ENCODE measurements around the gene IMP3.
"Not testable (repeated sequence)": the region's sequence is repeated elsewhere in the genome, so short reads cannot be mapped to it uniquely, and the experiment has no call there.

IMP3 gene

DNA sequence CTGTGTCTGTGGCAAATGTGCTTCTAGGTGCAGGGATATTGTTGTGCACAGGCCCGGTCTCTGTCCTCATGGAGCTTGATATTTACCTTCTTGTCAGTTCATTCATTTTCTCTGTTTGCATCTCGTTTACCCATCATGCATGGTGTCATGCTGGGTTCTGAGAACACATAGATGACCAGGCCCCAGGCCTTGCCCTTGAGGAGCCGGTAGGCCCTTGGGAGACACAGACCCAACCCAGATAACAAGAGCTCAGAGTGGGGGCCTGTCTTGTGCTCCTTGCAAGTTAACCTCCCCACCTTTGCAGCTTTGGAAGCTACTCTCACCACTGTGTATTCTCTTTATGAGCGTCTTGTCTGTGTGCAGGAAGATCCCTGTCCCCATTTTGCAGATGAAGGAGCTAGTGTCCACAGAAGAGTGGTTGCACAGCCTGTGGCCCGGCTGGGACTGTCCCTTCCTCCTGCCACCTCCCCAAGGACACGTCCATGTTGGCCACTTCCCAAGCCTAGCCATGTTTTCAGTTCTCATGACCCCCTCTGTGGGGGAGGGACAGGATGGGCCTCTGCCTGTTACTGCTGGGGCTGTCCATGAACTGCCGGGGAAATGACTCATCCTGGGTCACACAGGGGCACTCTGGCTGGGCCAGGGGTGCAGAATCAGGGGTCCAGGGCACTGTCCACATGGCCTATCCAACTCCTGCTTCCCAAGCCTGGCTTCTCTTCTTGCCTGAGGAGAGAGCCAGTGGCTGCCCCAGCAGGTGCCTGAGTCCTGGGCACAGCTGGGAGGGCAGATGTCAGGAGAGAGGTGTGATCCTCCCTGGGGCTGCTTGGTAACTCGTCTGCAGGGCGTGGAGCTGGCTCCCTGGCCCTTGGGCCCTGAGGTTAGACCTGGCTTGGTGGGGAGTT, 11.1 kb upstream of the IMP3 start:
- ATAC-seq, result no peak

DNA sequence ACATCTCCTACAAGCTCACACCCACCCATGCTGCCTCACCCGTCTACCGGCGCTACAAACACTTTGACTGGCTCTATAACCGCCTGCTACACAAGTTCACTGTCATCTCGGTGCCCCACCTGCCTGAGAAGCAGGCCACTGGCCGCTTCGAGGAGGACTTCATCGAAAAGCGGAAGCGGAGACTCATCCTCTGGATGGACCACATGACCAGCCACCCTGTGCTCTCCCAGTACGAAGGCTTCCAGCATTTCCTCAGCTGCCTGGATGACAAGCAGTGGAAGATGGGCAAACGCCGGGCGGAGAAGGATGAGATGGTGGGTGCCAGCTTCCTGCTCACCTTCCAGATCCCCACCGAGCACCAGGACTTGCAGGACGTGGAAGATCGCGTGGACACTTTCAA, 9.8 kb upstream of the IMP3 start:
- no peak for ATAC-seq

DNA sequence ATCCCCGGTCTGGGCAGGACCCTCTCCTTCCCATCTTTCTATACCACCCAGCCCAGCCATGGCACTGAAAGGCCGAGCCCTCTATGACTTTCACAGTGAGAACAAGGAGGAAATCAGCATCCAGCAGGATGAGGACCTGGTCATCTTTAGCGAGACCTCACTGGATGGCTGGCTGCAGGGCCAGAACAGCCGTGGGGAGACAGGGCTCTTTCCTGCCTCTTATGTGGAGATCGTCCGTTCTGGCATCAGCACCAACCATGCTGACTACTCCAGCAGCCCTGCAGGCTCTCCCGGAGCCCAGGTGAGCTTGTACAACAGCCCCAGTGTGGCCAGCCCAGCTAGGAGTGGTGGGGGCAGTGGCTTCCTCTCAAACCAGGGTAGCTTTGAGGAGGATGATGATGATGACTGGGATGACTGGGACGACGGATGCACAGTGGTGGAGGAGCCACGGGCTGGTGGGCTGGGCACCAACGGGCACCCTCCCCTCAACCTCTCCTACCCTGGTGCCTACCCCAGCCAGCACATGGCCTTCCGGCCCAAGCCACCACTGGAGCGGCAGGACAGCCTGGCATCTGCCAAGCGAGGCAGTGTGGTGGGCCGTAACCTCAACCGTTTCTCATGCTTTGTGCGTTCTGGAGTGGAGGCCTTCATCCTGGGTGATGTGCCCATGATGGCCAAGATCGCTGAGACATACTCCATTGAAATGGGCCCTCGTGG, 9.2 kb upstream of the IMP3 start:
- no peak for ATAC-seq

DNA sequence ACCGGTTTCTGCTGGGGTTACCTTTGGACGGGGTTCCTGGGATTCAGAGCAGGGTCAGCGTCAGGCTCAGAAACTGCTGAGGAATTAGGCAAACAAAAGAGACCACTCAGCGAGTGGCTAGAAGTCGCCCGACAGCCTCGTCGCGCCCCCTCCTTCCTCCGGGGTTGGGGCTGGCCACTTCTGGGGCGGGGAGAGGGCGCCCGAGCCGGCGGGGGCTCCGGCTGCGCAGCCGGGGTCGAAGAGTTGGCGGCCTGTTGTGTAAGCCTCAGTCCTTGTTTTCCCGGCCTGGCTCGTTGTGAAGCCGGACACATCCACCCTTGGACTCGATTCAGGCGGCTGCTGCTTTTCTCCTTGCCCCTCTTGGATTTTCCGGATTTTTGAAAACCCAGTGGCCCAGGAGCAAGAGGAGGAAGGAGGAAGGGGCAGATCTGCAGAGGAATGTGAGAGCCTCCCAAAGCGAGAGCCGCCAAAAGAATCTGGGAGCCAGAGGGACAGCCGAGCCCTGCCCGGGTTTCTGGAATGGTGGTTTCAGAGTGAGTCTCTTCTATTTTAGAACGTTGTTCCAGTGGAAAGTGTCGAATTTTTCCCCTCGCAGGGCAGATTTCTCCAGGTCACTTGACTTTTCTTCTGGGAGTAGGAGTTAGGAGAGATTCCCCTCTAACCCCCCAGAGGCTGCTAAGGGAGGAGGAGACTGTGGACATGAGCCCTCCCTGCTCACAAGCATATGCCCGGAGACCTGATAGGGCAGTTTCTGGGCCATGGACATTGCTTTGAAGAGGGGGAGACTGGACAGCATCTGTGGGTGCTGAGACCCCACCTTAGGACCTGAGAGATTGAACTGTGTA, 8.4 kb upstream of the IMP3 start:
- no peak for ATAC-seq

DNA sequence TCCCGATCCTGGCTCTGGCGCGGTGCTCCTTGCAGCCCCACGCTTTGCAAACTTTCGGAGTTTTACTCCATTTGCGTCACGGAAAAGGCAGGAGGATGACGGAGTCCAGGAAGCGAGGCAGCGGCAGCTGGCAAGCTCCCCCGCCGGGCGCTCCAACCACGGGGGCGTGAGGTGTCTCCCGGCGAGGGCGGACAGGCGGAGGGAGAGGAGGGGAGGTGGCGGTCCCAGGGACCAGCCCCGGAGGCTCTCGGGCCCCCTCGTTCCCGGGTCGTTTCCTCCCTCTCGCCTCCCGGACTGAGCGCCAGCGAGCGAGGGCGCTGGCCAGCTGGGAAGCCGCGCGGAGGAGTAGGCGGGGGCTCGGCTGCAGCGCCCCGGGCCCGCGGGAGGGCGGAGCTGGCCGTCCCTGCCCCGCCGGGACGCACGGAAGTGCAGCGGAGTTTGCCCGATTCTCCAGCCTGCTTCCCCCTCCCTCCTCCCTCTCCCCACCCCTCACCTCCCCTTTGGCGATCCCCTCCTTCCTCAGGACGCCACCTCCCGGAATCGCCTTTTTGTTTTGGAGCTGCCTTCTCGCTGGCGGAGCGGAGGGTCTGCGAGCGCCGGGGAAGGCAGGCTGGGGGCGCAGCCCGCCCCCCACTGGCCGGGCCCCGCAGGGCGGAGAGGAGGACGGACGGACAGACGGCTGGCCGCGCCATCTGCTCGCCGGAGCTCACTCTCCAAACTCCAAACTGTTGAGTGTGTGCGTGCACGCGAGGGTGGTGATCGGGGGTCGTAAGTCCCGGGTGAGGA, 7.5 kb upstream of the IMP3 start, which contains the start of gene SNX33:
Gene SNX33, plus strand, starts transcription at position 543 of the 786 bp plus-strand sequence. CDS start 1,191 bp downstream, outside the sequence.
- peak; percentile 60 to 67 for ATAC-seq

DNA sequence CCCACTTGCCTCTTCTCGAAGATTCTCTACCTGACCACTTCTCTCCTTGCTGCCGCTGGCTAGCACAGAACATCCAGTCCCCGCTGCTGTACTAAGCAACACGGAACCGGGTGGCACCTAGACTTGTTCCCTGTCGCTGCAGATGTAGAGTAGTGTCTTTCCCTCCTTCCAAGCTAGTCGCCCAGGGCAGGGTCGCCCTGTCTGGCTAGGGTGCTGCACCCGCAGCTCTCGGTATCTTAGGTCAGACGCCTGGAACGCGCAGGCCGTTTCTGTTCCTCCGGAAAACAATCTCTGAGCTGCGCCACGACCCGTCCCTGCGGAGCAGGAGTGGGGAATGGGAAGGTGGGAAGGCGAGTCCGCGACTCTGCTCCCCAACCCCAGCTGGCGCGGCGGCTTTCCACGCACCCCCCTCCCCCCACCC, 6.9 kb upstream of the IMP3 start:
- peak in 1 of 2 donors; percentile 19 for ATAC-seq

DNA sequence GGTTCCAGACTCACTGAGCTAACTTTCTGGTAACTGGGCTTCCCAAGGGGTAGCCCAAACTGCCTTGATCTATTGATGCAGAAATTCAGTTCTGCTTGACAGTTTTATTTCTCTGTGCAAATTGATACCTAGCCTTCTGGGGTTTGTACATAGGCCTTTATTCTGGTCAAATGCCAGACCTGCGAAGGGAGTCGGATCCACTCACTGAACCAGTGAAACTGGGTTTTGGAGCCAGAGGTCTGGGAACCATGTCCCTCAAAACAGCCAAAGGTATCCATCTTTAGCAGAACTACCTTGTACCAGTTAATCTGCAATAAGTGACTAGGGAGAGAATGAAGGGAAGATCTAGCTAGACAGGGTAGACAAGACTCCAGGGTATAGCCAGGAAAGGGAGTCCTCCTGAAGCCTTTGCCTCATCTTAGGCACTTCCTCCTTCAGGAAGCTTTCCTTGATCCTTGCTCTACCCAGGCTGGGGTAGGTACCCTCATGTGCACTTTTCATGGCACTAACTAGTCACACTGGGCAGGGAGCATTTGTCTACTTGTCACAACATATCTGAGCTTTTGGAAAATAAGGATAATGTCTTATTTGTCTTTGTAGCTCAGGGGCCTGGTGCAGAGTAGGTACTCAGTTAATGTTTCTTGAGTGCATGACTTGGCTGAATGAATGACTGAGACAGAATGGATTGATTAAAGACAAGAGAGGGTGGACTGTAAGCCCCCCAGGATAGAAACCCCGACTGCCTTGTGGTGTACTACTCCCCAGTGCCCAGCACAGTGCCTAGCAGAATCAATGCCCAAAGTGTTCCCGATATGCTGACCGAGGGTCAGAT, 6.3 kb upstream of the IMP3 start:
- ATAC-seq, result no peak

DNA sequence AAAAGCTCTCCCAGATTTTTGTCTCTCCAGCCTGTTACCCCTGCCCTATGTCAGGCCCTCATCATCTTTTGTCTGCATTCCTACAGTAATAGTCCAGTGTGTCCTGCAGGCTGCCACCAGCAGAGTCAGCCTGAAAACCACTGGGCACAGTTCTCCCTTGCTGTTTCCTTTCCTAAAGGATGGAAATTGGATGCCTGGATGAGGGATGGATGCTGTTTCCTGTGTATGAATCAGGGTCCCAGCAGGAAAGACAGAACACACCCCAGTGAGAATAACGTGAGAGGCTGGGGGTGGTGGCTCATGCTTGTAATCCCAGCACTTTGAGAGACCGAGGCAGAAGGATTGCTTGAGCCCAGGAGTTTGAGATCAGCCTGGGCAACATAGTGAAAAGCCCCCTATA, 4.4 kb upstream of the IMP3 start:
- ATAC-seq, result no peak

DNA sequence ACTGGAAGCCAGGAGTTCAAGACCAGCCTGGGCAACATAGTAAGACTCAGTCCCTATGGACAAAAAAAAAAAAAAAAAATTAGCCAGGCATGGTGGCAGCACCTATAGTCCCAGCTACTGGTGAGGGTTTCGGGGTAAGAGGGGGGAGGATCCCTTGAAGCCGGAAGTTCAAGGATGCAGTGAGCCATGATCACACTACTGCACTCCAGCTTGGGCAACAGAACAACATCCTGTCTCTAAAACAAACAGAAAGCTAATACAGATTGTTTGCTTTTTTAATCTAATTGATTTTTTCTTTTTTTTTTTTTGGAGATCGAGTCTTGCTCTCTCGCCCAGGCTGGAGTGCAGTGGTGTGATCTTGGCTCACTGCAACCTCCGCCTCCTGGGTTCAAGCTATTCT, 1.6 kb upstream of the IMP3 start:
- ATAC-seq, result no peak

DNA sequence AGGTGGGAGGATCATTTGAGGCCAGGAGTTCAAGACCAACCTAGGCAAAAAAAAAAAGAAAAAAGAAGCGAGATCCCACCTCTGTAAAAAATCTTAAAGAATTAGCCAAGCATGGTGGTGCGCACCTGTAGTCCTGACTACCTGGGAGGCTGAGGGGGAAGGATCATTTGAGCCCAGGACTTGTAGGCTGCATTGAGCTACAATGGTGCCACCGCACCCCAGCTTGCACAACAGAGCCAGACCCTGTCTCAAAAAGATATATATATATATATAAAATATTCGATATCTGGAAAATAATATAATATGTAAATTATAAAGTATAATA, 1.1 kb upstream of the IMP3 start:
- ATAC-seq, result no peak

DNA sequence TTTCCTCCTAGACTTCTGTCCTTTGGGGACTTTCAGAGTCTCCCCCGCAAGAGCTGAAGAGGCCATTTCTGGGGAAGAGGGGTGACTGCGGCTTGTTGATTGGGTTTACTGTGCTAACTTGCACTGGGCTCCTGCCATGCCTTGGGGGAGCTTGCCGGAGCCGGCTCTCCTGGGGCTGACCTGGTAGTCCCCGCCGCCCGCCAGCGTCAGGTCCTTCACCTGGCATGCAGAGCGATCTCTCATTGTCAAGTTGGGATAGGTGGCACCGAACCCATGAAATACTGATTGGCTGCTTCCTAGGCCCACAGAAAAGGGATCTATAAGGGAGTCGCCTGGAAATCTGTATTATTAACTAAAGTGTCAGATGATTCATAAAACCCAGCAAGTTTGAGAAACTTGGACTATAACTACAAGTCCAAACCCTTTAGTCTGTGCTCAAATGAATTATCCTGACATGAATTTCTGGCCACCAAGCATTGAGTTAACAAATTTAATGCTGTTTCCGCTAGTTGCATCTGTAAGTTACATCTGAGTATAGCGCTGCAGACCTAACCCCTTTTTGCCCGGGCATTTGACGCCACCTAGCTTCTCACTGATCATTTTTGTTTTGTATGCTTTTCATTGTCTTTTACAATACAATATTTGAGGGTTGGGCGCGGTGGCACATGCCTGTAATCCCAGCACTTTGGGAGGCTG, 607 bp upstream of the IMP3 start:
- ATAC-seq, result peak; percentile 39 to 40

DNA sequence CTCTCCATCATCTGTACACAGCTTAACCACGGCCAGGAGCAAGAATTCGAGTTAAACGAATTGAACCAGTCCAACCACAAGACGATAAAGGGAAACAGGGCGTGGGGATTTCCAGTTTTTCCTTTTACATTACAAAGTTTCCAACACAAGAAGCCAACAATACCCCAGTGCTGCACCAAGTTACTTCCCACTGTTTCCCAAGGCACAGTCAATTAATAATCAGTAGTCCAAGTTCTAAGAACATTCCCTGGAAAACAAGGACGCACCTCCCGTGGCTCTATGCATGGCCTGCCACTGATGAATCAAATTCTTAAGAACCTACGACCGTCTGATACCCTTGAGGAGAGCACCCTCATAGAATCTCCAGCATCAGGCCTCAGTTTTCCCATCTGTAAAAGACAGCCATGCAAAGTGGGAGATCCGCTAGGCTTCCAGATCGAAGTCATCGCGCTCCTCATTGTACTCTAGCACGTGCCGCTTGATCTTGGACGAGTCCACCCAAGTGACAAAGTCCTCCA, 774 bp downstream of the IMP3 start:
- no peak for ATAC-seq

DNA sequence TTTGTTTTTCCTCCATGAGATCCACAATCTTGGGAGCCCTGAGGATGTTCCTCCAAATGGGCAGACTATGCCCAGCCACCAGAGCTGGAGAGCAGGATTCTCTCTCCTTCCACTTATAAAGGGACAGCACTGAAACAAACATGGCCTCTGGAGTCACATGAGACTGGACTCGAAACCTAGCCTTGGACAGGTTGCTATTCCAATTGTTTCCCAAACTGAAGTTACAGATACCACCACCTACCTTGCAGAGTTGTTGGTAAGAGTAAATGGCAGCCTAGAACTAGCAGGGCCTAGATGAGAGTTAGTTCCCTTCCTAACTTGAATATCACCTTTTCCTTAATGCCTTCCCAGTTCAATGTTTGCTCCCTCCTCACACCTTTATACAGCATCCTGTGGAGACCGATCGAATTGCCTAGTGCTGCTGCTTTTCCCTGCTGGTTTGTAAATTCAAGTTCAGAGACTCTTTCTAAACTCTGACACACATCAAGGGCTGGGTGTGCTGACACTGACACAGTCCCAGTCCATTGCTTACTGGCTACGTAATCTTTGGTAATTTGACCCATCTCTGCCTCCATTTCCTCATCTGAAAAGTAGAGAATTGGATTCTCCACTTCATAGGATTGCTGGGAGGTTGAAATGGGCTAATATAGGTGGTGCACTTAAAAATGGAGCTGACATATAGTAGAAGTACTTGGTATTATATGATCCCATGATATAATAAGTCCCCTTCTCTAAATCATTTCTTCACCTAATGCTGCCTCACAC, 2.6 kb downstream of the IMP3 start:
- ATAC-seq, result no peak

DNA sequence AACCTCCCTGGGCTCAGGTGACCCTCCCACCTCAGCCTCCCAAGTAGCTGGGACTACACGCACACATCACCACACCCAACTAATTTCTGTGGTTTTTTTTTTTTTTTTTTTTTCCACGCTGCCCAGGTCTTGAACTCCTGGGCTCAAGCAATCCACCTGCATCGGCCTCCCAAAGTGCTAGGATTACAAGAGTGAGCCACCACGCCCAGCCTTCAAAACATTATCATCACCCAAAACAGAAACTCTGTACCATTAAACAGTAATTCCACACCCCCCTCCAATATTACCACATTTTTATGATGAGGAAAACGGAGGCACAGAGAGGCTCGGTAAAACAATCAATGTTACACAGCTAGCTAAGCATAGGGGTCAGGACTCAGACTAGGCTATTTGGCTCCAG, 4.0 kb downstream of the IMP3 start:
- no peak for ATAC-seq

DNA sequence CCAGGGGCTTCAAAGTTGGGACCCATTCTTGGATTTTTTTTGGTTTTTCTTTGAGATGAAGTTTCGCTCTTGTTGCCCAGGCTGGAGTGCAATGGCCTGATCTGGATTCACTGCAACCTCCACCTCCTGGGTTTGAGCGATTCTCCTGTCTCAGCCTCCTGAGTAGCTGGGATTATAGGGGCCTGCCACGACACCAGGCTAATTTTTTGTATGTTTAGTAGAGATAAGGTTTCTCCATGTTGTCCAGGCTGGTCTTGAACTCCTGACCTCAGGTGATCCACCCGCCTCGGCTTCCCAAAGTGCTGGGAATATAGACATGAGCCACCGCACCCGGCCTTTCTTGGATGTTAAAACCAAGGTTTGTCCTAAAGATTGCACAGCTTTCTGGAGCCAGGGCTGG, 6.1 kb downstream of the IMP3 start:
- ATAC-seq, result not testable (repeated sequence)

DNA sequence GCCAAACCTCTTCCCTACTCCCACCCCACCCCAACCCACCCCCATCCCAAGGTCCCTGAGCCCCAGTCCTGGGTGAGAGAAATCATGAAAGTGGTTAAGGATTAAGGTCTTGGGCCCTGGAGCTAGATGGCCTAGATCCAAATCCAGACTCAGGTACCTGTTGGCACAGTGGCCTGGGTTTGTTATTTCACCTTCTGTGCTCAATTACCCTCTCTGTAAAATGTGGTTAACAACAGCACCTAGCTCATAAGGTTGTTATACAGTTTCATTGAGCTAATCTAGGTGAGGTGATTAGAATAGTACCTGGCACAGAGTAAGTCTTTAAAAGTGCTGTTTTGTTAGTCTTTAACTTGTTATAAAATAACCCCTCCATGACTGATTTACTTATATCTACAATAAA, 8.1 kb downstream of the IMP3 start:
- no peak for ATAC-seq

DNA sequence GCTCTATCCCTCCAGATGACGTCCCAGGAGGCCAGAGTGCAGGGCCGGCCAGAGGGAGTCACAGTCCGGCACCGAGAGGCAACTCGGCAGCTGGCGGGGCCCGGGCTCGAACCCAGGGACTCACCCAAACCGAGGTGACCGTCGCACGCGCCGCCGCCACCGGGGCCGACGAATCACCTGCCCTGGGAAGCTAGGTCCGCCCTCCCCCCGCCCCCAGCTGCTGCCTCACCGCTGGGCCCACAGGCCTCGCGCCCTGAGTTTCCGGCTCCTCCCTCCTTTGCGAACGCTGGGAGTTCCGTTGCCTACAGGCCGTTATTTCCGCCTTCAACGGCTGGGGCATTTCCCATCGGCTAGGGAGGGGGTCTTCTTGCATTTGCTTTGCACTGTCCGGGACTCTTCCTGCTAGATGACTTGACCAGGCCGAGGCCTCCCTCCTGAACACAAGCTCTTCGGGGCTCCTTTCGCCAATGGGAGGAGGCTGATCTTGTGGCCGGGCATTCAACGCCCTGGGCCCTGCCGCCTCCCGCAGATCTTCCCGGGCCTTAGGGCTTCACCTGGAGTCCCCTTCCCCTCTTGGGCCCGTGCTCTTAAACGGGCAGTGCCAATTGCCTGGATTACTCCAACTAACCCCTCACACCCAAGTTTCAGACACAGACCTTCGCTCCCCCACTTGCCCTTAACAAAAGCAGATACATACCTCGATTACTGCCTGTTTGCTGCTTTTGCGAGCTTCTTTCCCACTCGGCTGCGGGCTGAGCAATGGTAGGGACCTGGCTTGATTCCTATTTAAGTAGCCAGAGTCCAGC, 14.3 kb downstream of the IMP3 start, which contains the start of gene SNUPN:
Gene SNUPN, minus strand, starts transcription at position 184 of the 806 bp plus-strand sequence. CDS start 4,674 bp downstream, outside the sequence.
- peak; percentile 92 for ATAC-seq

DNA sequence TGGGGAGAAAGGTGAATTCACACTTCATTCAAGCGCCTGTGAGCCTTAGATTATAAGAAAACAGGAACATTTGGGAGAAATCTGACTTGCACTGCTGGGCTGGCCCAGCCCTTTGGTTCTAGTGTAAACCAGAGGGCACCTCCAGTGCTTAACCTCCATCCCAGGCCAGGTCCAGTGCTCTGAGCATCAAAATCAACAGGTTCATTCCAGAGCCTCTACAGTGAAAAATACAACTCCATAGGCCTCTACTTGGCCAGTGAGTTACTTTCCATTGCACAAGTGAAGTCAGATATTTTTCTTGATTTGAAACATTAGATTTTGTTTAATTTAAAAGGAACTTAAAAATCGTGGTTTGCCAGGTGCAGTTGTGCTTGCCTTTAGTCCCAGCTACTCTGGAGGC, 17.5 kb downstream of the IMP3 start:
- no peak for ATAC-seq

Data from activated CD4-positive, CD25-positive, alpha-beta regulatory T cell treated with anti-CD3 and anti-CD28 coated beads, Interleukin-2, amount 50 U/mL, for 24 hours (primary cell).